Middle frontal gyrus (tissue), 1 donor: ENCODE results near the gene CCDC24.

ENCODE experiments used
- DNase-seq: peaks from one replicate; pipeline ENCODE4 v3.0.0-alpha.2; 2015; ENCODE audit warnings: low spot score; ENCODE audit errors: extremely low spot score

CCDC24 gene

DNA sequence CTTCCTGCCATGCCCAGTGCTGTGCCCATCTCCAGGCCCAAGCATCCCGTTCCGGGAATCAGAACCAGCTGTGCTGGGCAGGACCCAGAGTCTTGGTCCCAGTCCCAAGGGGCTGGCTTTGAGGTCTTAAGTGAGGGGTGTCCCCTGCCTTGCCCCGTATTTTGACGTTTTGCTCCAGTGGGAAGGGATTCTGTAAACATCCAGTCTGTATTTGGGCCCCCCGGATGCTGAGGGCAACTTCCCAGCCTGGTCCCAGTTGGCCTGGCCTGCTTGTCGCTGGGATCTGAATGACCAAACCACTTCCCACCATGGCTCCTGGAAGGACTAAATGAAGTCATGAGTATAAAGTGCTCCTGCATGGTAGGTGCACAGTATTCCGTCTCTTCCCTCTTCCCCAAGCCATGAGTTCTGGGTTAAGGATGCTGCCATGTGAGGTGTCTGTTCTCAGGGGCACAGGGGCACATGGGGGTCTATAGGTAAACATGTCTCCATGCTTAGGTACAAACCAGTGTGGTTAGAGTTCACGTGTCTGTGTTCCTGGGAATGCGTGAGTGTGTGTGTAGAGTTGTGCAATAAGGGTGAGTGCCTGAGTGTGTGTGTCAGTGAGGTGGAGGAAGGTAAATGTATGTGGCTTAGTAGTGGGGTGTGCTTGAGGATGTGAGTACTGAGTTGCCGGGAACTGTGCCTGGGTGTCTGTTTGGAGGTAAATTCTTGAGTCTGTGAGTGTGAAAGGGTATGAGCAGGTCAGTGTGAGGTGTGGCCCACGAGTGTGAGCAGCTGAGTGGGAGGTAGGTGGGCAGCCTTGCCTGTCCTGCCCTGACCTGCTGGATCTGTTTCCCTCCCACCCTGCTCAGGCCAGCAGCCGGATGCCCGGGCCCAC, 10.9 kb upstream of the CCDC24 start:
- no peak for DNase-seq

DNA sequence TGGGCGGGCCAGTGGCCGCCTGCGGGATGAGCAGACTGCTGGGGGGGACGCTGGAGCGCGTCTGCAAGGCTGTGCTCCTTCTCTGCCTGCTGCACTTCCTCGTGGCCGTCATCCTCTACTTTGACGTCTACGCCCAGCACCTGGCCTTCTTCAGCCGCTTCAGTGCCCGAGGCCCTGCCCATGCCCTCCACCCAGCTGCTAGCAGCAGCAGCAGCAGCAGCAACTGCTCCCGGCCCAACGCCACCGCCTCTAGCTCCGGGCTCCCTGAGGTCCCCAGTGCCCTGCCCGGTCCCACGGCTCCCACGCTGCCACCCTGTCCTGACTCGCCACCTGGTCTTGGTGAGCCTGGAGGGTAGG, 10.3 kb upstream of the CCDC24 start:
- no peak for DNase-seq

DNA sequence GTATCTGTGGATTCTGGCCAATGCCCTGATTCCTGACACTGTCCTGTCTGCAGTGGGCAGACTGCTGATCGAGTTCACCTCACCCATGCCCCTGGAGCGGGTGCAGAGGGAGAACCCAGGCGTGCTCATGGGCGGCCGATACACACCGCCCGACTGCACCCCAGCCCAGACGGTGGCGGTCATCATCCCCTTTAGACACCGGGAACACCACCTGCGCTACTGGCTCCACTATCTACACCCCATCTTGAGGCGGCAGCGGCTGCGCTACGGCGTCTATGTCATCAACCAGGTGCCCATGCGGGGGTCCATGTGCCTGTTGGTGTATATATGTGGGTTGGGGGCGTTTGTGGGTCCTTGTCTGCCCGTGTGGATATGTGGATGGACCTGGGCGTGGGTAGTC, 9.8 kb upstream of the CCDC24 start:
- no peak for DNase-seq

DNA sequence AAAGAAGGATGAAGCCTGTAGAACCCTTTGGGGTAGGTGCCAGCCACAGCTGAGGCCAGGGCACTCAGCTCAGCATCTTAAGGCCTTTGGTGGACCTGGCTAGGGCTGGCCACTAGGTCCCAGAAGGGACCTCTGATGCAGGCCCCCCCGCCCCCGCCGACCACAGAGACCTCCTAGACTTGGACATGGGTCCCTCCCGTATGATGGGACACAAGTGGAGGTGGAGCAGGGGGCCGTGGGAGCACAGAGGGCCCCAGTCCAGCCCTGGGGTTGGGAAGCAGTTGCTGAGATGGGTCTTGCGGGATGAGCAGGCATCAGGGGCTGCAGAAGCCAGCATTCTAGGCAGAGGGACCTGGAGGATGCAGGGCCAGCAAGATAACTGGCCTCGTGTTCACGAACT, 9.2 kb upstream of the CCDC24 start:
- no peak for DNase-seq

DNA sequence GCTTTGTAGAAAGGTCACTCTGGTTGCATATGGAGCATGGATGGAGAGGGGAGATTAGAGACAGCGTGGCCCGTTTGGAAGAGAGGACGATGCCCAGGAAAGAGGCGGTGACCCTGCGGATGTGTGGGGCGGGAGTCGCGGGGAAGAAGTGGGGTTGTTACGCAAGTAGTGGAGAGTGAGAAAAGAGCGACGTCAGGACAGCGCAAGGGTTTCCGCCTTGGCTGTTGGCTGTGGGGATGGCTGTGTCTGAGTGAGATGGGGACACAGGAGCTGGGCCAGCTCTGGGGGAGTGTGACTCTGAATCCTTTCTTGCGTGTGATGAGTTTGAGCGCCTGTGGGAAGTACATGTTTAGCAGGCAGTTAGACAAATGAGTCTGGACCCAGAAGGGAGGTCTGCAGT, 8.6 kb upstream of the CCDC24 start:
- DNase-seq, result no peak

DNA sequence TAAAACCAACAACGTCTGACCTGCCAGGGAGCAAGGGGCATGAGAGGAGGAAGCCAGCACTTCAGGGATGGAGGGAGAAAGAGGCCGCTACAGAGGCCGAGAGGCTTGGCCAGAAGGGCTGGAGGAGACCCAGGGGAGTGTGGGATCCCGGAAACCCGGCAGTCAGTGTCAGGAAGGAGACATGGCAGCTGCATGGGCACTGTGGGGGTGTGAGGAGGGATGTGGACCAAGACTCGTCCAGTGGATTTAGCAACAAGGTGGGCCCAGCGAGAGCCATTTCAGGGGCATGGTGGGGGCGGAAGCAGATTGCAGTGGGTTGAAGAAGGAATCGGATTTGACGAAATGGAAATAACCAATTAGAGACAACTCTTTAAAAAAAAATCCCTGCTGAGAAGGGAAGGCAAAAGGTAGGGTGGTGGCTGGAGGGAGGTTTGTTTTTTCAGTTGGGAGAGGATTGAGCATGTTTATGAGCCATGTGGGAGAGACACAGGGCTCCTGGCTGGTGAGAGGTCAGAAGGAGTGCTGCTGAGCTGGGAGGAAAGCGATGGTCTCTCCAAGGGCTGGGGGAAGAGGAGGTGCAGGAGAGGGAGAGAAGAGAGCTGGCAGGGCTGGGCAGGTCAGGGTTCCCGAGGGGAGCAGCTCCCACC, 8.0 kb upstream of the CCDC24 start:
- DNase-seq, result no peak

DNA sequence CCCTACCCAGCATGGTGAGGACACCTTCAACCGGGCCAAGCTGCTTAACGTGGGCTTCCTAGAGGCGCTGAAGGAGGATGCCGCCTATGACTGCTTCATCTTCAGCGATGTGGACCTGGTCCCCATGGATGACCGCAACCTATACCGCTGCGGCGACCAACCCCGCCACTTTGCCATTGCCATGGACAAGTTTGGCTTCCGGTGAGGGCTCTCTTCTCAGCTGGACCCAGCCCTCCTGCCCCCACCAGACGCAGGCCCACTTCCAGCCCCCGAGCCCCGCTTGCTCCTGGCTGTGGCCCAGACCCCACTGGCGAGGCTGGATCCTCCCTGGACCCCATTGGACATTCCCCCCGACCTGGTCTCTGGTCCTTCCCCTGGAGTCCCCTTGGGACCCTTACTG, 6.5 kb upstream of the CCDC24 start:
- no peak for DNase-seq

DNA sequence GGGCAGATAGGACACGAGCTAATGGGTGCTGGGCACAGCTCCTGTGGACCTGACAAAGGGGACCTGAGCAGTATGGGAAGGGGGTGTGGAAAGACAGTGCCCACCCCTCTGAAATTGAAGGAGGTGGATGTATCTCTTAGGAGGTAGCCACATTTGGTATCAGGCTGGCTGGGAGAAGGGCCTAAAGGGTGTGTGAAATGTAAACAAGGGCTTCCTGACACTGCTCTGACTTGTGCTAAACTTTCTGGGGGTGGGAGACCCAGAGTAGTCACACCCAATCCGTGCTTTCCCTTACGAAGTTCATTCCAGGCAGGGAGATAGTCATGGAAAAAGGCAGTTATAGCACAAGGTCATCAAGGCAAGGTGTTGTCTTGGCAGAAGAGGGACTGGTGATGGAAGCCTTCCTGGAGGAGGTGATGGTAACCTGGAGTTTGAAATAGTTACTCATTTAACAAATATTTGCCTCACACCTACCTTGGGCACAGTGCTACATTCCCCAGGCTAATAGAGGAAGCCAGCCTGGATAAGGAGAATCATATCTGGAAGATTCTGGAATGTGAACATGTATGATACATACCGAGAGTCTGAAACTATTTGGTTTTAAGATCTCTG, 5.3 kb upstream of the CCDC24 start:
- no peak for DNase-seq

DNA sequence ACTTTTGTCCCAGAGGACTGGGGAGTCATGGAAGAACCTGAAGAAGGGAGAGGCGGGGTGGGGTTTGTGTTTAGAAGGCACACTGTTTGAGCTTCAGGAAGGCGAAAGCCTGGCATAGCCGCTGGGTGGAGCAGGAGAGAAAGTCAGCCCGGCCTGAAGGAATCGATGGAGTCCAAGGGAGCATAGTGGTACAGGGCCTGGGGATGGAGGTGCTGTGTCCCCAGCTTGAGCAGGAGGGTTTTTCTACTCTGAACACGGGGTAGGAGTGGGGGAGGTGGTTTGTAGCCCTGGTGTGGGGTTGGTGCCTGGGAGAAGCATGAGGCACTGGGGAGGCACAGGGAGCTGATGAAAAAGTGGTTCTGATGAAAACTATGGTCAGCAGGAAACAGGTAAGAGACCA, 4.7 kb upstream of the CCDC24 start:
- DNase-seq, result no peak

DNA sequence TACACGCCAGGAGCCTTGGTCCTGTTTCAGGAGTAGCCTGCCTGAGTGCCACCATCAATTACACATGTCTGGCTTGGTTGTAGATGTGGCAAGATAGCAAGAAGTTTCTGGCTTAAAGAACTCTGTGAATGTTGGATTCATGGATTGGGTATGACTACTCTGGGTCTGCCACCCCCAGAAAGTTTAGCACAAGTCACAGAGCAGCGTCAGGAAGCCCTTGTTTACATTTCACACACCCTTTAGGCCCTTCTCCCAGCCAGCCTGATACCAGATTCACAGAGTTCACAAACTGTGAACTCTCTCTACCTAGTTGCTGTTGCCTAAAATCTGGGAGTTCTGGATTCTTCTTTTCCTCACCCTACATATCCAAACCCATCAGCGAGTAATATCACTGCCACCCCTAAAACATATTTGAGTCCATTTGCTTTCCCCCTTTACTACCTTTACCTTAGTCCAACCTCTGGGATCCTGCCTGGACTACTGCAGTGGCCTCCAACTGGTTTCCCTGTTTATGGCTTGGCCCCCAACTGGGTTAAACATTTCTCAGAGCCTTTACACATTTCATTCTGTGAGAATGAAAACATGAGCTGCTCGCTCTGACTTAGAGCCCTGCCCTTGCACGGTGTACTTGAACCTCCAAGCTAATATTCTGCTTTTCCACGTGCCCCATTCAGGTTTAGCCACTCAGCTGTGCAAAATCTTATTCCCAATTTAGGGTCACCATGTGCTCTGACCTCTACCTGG, 4.1 kb upstream of the CCDC24 start:
- no peak for DNase-seq

DNA sequence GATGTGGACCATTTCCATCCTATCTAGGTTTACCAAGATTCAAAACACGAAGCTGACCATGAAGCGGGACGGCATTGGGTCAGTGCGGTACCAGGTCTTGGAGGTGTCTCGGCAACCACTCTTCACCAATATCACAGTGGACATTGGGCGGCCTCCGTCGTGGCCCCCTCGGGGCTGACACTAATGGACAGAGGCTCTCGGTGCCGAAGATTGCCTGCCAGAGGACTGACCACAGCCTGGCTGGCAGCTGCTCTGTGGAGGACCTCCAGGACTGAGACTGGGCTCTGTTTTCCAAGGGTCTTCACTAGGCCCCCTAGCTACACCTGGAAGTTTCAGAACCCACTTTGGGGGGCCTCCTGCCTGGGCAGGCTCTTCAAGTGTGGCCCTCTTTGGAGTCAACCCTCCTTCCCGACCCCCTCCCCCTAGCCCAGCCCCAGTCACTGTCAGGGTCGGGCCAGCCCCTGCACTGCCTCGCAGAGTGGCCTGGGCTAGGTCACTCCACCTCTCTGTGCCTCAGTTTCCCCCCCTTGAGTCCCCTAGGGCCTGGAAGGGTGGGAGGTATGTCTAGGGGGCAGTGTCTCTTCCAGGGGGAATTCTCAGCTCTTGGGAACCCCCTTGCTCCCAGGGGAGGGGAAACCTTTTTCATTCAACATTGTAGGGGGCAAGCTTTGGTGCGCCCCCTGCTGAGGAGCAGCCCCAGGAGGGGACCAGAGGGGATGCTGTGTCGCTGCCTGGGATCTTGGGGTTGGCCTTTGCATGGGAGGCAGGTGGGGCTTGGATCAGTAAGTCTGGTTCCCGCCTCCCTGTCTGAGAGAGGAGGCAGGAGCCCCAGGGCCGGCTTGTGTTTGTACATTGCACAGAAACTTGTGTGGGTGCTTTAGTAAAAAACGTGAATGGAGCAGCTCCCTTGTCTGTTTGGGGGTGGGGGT, 864 bp upstream of the CCDC24 start:
- no peak for DNase-seq

DNA sequence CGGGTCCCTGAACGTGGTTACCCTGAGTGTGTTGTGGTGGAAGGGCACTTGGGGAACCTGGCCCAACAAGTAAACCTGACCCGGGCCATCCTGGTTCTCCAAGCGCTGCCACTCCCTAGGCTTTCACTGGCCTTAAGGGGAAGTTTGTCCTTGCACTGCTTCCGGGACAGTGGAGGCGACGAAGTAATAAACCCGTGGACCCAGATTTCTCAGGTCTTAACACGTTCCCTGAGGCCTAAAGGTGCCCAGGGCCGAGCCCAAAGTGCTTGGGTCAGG, 261 bp upstream of the CCDC24 start:
- DNase-seq, result no peak

DNA sequence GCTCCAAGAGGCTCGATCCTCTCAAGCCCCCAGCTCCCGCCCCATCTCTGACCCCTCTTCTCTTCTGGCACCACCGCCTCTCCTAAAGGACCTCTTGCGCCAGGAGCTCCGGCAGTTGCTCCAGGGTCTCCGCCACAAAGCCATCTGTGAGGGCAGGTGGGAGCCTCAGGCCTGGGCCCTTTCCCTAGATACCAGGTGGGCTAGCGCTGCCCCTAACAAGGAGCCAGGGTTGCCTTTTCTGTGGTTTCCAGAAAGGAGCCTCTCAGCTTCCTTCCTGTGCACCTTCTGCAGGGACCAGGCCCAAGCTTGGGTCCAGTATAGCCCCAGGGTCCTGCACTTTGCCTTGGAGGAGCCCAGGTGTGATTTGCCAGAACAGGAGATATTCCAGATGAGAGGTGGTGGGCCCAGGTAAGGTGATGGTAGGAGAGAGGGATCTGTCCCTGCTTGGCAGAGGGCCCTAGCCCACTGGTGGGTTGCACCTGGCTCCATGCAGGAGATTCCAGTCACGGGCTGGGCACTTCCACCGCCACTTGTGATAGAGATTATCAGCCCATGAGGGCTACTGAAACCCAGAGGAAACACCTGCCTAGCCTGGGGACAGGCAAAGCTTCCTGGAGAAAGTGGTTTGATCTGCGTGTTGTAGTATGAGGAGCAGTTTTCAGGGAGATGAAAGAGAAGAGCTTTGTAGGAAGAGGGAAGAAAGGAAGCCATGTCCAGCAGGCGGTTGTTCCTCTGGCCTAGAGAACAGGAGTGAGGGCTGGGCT, 1.0 kb downstream of the CCDC24 start:
- DNase-seq, result no peak

DNA sequence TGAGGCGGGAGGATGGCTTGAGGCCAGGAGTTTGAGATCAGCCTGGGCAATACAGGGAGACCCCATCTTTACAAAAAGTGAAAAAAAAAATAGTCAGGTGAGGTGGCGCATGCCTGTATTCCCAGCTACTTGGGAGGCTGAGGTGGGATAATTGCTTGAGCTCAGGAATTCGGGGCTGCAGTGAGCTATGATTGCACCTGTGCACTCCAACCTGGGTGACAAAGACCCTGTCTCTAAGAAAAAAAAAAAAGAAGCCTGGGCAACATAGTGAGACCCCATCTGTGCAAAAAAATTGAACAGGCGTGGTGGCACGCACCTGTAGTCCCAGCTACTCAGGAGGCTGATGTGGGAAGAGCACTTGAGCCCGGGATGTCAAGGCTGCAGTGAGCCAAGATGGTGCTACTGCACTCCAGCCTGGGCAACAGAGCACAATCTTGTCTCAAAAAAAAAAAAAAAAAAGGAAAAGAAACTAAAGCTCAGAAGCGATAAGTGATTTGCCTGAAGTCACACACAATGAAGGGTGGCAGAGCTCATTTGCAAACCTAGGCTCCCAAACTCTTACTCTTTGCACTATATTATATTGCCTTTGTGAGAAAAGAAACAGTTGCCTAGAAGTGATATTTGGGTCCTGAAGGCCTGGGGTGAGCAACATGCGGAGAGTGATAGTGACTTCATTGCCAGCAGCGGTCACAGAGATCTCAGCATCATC, 2.0 kb downstream of the CCDC24 start:
- no peak for DNase-seq

DNA sequence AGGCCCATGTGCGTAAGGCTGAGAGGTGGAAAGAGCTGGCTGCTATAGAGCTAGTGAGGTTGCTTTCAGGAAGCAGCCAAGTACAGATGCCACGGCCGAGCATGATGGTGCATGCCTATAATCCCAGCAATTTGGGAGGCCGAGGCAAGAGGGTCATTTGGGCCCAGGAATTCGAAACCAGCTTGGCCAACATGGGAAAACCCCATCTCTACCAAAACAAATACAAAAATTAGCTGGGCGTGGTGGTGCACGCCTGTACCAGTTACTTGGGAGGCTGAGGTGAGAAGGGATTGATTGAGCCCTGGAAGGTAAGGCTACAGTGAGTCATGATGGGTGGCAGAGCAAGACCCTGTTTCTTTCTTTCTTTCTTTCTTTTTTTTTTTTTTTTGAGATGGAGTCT, 2.7 kb downstream of the CCDC24 start:
- no peak for DNase-seq

DNA sequence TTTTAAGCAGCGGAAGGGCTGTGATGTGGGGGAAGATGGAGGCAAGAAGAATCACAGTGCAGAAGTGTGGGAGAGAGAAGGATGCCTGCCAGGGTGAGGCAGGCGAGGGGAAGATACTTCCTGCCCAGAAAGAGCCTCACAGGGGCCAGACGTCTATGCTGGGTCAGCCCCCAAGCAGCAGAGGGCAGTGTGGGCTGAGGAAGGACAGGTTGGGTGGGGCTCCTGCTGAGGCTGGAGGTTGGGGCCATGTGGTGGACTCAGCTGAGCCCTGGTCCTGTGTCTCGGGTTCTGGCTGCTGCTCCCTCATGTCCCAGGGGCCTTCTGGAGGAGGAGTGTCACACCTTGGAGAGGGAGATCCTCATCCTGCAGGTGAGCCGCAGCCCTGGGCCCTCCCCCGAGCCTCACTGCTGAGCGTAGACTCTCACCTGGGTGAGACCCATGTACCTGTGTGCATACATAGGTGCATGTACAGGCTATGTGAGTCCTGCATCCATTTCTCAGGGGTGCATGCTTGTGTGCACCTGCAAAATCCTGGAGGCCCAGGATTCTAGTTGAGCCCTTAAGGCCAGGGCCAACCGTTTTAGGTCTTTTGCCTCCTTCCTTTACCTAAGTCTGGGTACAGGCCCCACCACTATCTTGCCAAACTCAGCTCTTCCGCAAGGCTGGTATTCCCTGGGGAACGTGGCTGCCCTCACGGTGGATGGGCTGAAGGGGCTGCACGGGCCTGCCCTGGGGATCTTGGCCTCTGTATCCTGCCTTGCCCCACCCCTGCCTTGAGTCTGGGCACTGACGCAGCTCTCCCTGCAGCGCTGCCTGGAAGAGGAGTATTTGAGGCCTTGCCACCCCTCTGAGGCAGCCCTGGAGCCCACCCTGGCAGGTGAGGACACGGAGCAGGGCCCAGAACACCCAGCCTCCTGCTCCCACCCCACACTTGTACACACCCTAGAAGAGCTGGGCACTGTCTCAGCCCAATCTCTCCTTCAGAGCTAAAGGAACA, 3.7 kb downstream of the CCDC24 start:
- DNase-seq, result no peak

DNA sequence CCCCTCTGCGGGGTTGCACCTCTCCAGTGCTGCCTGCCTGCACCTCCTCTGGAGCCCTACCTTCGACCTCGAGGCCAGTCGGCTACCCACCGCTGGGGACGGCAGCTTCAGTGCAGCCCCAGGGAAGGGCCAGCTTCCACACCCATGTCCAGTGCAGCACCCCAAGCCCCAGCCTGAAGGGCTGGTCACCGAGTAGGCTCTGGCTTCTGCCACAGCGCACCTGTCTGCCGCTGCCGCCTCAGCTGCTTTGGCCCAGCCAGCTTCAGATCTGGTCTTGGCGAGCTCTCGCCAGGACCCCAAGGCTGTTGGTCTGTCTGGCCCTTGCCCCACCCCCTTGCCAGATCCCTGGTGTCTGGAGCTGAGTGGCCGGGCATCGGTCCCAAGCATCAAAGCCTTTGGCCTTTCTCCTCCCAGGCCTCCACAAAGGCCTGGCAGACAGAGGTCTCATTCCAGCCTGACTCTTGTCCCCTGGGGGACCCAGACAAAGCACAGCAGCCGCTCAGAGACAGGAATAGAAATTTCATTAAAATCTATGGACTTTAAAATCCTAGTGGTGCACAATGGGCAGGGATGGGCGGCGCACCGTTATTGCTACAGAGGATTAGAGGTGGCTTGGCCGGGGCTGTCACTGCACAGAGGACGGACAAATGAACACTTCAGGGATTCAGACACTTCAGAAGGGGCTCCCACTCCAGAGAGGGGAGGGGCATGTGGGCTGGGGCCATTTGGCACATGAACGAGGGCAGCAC, 4.8 kb downstream of the CCDC24 start:
- DNase-seq, result no peak

DNA sequence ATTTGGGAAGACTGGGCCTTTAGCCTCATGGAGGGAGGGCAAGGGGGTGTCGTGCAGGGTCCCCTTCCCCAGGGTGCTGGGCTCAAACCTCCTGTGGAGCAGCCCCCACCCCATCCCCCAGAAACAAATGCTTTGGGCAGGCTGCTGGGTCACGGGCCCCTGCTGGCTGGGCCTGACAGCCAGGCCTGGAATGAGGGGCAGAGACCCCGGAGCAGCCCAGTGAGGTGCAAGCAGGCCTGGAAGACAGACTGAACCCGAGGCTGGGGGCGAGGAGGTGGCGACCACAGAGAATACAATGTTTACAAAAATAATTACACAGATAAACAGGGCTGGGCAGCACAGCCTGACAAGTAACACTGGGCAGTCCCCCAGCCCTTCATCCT, 5.3 kb downstream of the CCDC24 start:
- DNase-seq, result no peak
